PC-9 (cell line): ENCODE results near the gene MSANTD4.

Experiments used
- CTCF ChIP-seq: fragments of 200-600 bp; sonication (generic); conservative IDR thresholded peaks from 2 replicates; pipeline ENCODE4 v1.6.1; 2017; ENCODE audit warnings: mixed run types, antibody characterized with exemption, mild to moderate bottlenecking, moderate library complexity
- EZH2 ChIP-seq: fragments of 200-600 bp; sonication (generic); IDR thresholded peaks from 2 replicates; pipeline ENCODE4 v1.8.0; 2017; ENCODE audit warnings: antibody characterized with exemption, low read depth

- no peak for TF ChIP-seq EZH2
- no peak for TF ChIP-seq CTCF
Measured at GRCh38 chr11:106043540-106043939, 21.5 kb upstream of the MSANTD4 start.
